ENCODE measurements around the gene KIRREL3.

DNA sequence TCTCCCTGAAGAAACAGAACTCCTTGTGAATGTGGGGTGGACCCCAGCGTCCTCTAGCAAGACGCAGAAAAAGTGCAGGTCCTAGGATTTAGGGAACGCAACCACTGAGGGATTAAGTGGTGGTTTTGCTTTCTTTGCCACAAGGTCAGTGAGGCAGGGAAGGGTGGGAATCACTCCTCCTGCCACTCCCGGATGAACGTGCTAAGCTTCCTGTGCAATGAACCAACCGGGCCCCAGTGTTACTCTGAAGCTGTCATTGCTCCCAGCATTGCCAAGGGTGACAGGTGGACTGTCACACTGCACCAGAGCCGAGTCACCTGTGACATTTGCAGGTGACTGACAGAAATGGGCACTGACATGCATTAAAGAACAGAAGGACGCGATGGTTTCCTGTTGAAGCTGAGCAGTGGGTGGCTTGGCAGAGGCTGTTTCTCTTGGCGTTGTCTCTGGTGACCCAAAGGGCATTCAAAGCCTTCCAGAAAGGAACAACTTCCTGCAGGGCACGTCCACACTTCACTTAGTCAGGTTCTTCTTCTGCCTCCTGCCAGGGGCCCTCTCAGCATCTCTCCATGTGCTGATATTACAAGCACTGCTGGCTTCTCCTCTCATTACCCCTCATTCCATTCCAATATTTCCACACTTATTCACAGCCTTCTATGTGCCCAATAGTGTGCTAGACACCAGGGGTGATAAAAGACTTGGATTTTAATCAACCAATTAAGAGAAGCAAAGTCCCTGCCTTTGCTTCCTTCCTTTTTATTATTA, 9.7 kb downstream of the KIRREL3 start:
- TF ChIP-seq POLR2AphosphoS5 (IDR thresholded peaks at IDR 0.05) (no peak), POLR2A (IDR thresholded peaks at IDR 0.05) (no peak), CTCF (IDR thresholded peaks at IDR 0.05) (no peak)

Data from prostate gland (tissue), 2 donors.